IMR-90 (cell line): ENCODE measurements around the gene SPZ1. TPM values are rescaled to one million over a fixed set of nuclear protein-coding genes. Genes with fewer than 3 reads are reported as not detected.

Experiments used
- ATAC-seq: fragments of 200-7000 bp; cut with Tn5 transposase; 2 replicates; pipeline ENCODE4 v1.9.1; 2020; ENCODE audit warnings: low read depth, mild to moderate bottlenecking, moderate library complexity
- BruUV-seq: library from RNA; stranded (reverse); fragments of 400-500 nt; replicated peaks from 2 replicates; lab custom pipeline; 2021; lab: Mats Ljungman, UMichigan
- CTCF ChIA-PET: fragments of 300-600 bp; formaldehyde crosslinking; extraction: SDS; loops from one replicate; lab custom pipeline; 2021; ENCODE audit warnings: antibody characterized with exemption; lab: Yijun Ruan, JAX
- POLR2A ChIA-PET: fragments of 300-600 bp; sonication (Branson Sonifier 250); formaldehyde crosslinking; loops from one replicate; lab custom pipeline; 2022; ENCODE audit warnings: antibody characterized with exemption; ENCODE audit not compliant: unreplicated experiment; lab: Charles Lee
- DNase-seq: peaks from one replicate; pipeline ENCODE4 v3.0.0; 2013
- H2AFZ ChIP-seq: replicated peaks from 2 replicates; pipeline ENCODE3; 2013; ENCODE audit warnings: low read length, mild to moderate bottlenecking; ENCODE audit not compliant: poor library complexity
- H2AK5ac ChIP-seq: 2 replicates; pipeline ENCODE4 v1.6.1; 2013; ENCODE audit warnings: low read depth, low read length, inconsistent platforms
- H2AK9ac ChIP-seq: replicated peaks from 2 replicates; pipeline ENCODE3; 2013; ENCODE audit warnings: mild to moderate bottlenecking, low read depth, low read length, moderate library complexity; ENCODE audit not compliant: poor library complexity
- H2BK120ac ChIP-seq: 2 replicates; pipeline ENCODE4 v1.6.1; 2013; ENCODE audit warnings: low read depth, low read length, inconsistent platforms
- H2BK15ac ChIP-seq: 3 replicates; pipeline ENCODE4 v1.6.1; 2013; ENCODE audit warnings: low read depth, low read length, inconsistent platforms
- H2BK20ac ChIP-seq: 2 replicates; pipeline ENCODE4 v1.6.1; 2013; ENCODE audit warnings: low read depth, mild to moderate bottlenecking, inconsistent platforms, low read length, moderate library complexity
- H2BK5ac ChIP-seq: 2 replicates; pipeline ENCODE4 v1.6.1; 2013; ENCODE audit warnings: mild to moderate bottlenecking, low read depth, low read length, inconsistent platforms; ENCODE audit not compliant: poor library complexity, severe bottlenecking
- H3K14ac ChIP-seq: replicated peaks from 2 replicates; pipeline ENCODE4 v1.6.1; 2013; ENCODE audit warnings: low read depth, low read length, inconsistent platforms
- H3K18ac ChIP-seq: 2 replicates; pipeline ENCODE4 v1.6.1; 2013; ENCODE audit warnings: low read depth, low read length, control low read depth
- H3K23ac ChIP-seq: 2 replicates; pipeline ENCODE4 v1.6.1; 2013; ENCODE audit warnings: low read depth, low read length, inconsistent platforms
- H3K27ac ChIP-seq: 2 replicates; pipeline ENCODE4 v1.5.1; 2013; ENCODE audit warnings: mild to moderate bottlenecking, control low read depth, low read length; ENCODE audit not compliant: insufficient read depth
- H3K27me3 ChIP-seq: 2 replicates; pipeline ENCODE4 v1.6.1; 2013; ENCODE audit warnings: low read length; ENCODE audit not compliant: control insufficient read depth, insufficient read depth
- H3K36me3 ChIP-seq: 2 replicates; pipeline ENCODE4 v1.6.1; 2013; ENCODE audit warnings: low read length, mixed read lengths; ENCODE audit not compliant: control insufficient read depth, insufficient read depth
- H3K4ac ChIP-seq: 2 replicates; pipeline ENCODE4 v1.6.1; 2013; ENCODE audit warnings: low read depth, low read length, inconsistent platforms
- H3K4me1 ChIP-seq: 2 replicates; pipeline ENCODE4 v1.6.1; 2013; ENCODE audit warnings: low read length, mixed read lengths; ENCODE audit not compliant: control insufficient read depth, insufficient read depth
- H3K4me2 ChIP-seq: 2 replicates; pipeline ENCODE4 v1.6.1; 2013; ENCODE audit warnings: low read depth, mild to moderate bottlenecking, control low read depth, low read length, moderate library complexity
- H3K4me3 ChIP-seq: 2 replicates; pipeline ENCODE4 v1.5.1; 2013; ENCODE audit warnings: low read depth, mild to moderate bottlenecking, control low read depth, low read length, moderate library complexity; ENCODE audit not compliant: insufficient read depth
- H3K56ac ChIP-seq: 2 replicates; pipeline ENCODE4 v1.6.1; 2013; ENCODE audit warnings: low read length, inconsistent platforms; ENCODE audit not compliant: insufficient read depth; ENCODE audit errors: extremely low read depth
- H3K79me1 ChIP-seq, 2 experiments: 2 replicates each; pipeline ENCODE4 v1.6.1; 2013; ENCODE audit warnings: low read length in 2 of 2, inconsistent platforms in 1 of 2, low read depth in 1 of 2
- H3K9ac ChIP-seq: 2 replicates; pipeline ENCODE4 v1.6.1; 2013; ENCODE audit warnings: low read depth, low read length, control low read depth
- H3K9me1 ChIP-seq: 2 replicates; pipeline ENCODE4 v1.6.1; 2013; ENCODE audit warnings: low read length, inconsistent platforms; ENCODE audit not compliant: insufficient read depth
- H3K9me3 ChIP-seq: 2 replicates; pipeline ENCODE4 v1.6.1; 2013; ENCODE audit warnings: low read length; ENCODE audit not compliant: control insufficient read depth, insufficient read depth
- H4K20me1 ChIP-seq: 2 replicates; pipeline ENCODE4 v1.6.1; 2013; ENCODE audit warnings: low read length, inconsistent platforms; ENCODE audit not compliant: insufficient read depth
- H4K5ac ChIP-seq: 2 replicates; pipeline ENCODE4 v1.6.1; 2013; ENCODE audit warnings: mild to moderate bottlenecking, low read depth, low read length, control low read depth
- H4K8ac ChIP-seq, 2 experiments: 2 replicates each; pipeline ENCODE4 v1.6.1; 2013; ENCODE audit warnings: low read depth in 2 of 2, low read length in 2 of 2, control low read depth in 1 of 2, inconsistent platforms in 1 of 2
- H4K91ac ChIP-seq: 2 replicates; pipeline ENCODE4 v1.6.1; 2013; ENCODE audit warnings: low read depth, low read length, inconsistent platforms; ENCODE audit not compliant: insufficient read depth
- BHLHE40 ChIP-seq: fragments of 150-350 bp; IDR thresholded peaks from 2 replicates; pipeline ENCODE4 v1.6.1; 2016; ENCODE audit warnings: mild to moderate bottlenecking, low read depth, low read length
- CEBPB ChIP-seq: IDR thresholded peaks from 2 replicates; pipeline ENCODE4 v1.6.1; 2012; ENCODE audit warnings: low read depth, low read length, improper control_type of control experiment
- CHD1 ChIP-seq: IDR thresholded peaks from 2 replicates; pipeline ENCODE4 v1.6.1; 2012; ENCODE audit warnings: low read depth, low read length, improper control_type of control experiment
- CTCF ChIP-seq: conservative IDR thresholded peaks from 2 replicates; pipeline ENCODE4 v1.5.1; 2012; ENCODE audit warnings: mild to moderate bottlenecking, low read depth, low read length, improper control_type of control experiment
- ELK1 ChIP-seq: fragments of 150-350 bp; IDR thresholded peaks from 2 replicates; pipeline ENCODE4 v1.6.1; 2016; ENCODE audit warnings: low read depth, mild to moderate bottlenecking, low read length, moderate library complexity, borderline replicate concordance
- FOS ChIP-seq: fragments of 150-350 bp; IDR thresholded peaks from 2 replicates; pipeline ENCODE4 v1.6.1; 2016; ENCODE audit warnings: low read depth, low read length
- MAFK ChIP-seq: IDR thresholded peaks from 2 replicates; pipeline ENCODE4 v1.6.1; 2012; ENCODE audit warnings: low read depth, low read length, improper control_type of control experiment
- MAZ ChIP-seq: IDR thresholded peaks from 2 replicates; pipeline ENCODE4 v1.6.1; 2012; ENCODE audit warnings: low read depth, mild to moderate bottlenecking, low read length, improper control_type of control experiment, moderate library complexity, borderline replicate concordance
- MXI1 ChIP-seq: IDR thresholded peaks from 2 replicates; pipeline ENCODE4 v1.6.1; 2012; ENCODE audit warnings: low read depth, mild to moderate bottlenecking, low read length, moderate library complexity, borderline replicate concordance
- NFE2L2 ChIP-seq: fragments of 150-350 bp; IDR thresholded peaks from 2 replicates; pipeline ENCODE4 v1.6.1; 2016; ENCODE audit warnings: low read depth, mild to moderate bottlenecking, low read length
- POLR2A ChIP-seq: IDR thresholded peaks from 2 replicates; pipeline ENCODE4 v1.6.1; 2012; ENCODE audit warnings: mild to moderate bottlenecking, low read depth, low read length
- RAD21 ChIP-seq: IDR thresholded peaks from 2 replicates; pipeline ENCODE4 v1.6.1; 2012; ENCODE audit warnings: low read length, improper control_type of control experiment
- RCOR1 ChIP-seq: IDR thresholded peaks from 2 replicates; pipeline ENCODE4 v1.6.1; 2012; ENCODE audit warnings: mild to moderate bottlenecking, low read length, improper control_type of control experiment; ENCODE audit not compliant: insufficient replicate concordance
- RFX5 ChIP-seq: IDR thresholded peaks from 2 replicates; pipeline ENCODE4 v1.8.0; 2012; ENCODE audit warnings: low read depth, mild to moderate bottlenecking, low read length, moderate library complexity
- SMC3 ChIP-seq: fragments of 150-350 bp; IDR thresholded peaks from 2 replicates; pipeline ENCODE4 v1.6.1; 2016; ENCODE audit warnings: low read depth, mild to moderate bottlenecking, antibody characterized with exemption, low read length, moderate library complexity
- USF2 ChIP-seq: fragments of 150-350 bp; IDR thresholded peaks from 2 replicates; pipeline ENCODE4 v1.6.1; 2017; ENCODE audit warnings: mild to moderate bottlenecking, antibody characterized with exemption, low read length, low read depth
- WGBS, 2 experiments: methylation state at CpG; one replicate each; pipeline versions ENCODE4 v1.1.5 to v1.1.7; 2013; ENCODE audit warnings: missing lambda C conversion rate in 2 of 2; ENCODE audit not compliant: insufficient read length in 1 of 2; ENCODE audit errors: extremely low coverage in 2 of 2; 5-methylcytosine and 5-hydroxymethylcytosine counted together
- dilution Hi-C: fragments of 300-500 bp; cut with HindIII; formaldehyde crosslinking; loops from one replicate; pipeline ENCODE4 v1.14.3; 2018; ENCODE audit warnings: low sequenced_read_pairs; ENCODE audit not compliant: unreplicated experiment
- in situ Hi-C: fragments of 300-500 bp; cut with MboI; formaldehyde crosslinking; loops from 3 replicates; pipeline ENCODE4 v1.14.3; 2019; ENCODE audit warnings: low sequenced_read_pairs, inconsistent platforms, mixed read lengths
- intact Hi-C: fragments of 100-400 bp; cut with micrococcal nuclease; formaldehyde crosslinking; loops from 2 replicates; pipeline ENCODE4 v1.10.0; 2022
- polyA plus RNA-seq, 3 experiments: library from polyadenylated mRNA; depleted of rRNA; stranded (reverse); fragments of >200 nt; gene quantifications; 2 replicates each; pipeline ENCODE4 v1.2.3, GENCODE V29; 2012; ENCODE audit warnings: low replicate concordance in 1 of 3
- total RNA-seq: library from RNA; depleted of rRNA; stranded (reverse); fragments of >200 nt; gene quantifications from 2 replicates; pipeline ENCODE4 v1.2.3, GENCODE V29; 2012

Gene SPZ1
- total and polyA plus RNA-seq, 2 of the 4 experiments (the other 2 are of a cell fraction) = not detected

GRCh38 chr5:80324912-80325311 lies 5.1 kb downstream of the SPZ1 start:
- ChIA-PET POLR2A (no interaction called here), CTCF (no interaction called here)
- ATAC-seq = no peak

More at GRCh38 chr5:80324912-80325311, 5.1 kb downstream of the SPZ1 start:
- WGBS, 2 experiments = no CpG with 5 or more reads among the region's 1 CpG
- H2AK9ac ChIP-seq = no peak overlapping the region
- no peak overlapping the region for H3K27ac ChIP-seq
- H2AK5ac ChIP-seq = no peak overlapping the region
- H4K5ac ChIP-seq = no peak overlapping the region
- H3K23ac ChIP-seq = no peak overlapping the region
- no peaks in the 10 kb centered on the region for H3K36me3 ChIP-seq
- H3K79me1 ChIP-seq = no peaks in the 10 kb centered on the region
- in situ Hi-C loops (no loop called here), dilution Hi-C loops (no loop called here), intact Hi-C loops (no loop called here)
- H2BK15ac ChIP-seq = no peak overlapping the region
- no peaks in the 10 kb centered on the region for H3K9me1 ChIP-seq
- H3K4ac ChIP-seq = no peak overlapping the region
- H3K56ac ChIP-seq = no peak overlapping the region
- no peaks in the 10 kb centered on the region for H3K4me1 ChIP-seq
- no peak overlapping the region for H2BK20ac ChIP-seq
- no peak overlapping the region for H3K4me2 ChIP-seq
- H3K14ac ChIP-seq = no peak overlapping the region
- no peak overlapping the region for H3K9ac ChIP-seq
- DNase-seq = no peak
- H3K4me3 ChIP-seq = no peak overlapping the region
- H4K20me1 ChIP-seq = no peaks in the 10 kb centered on the region
- H3K9me3 ChIP-seq = no peaks in the 10 kb centered on the region
- H2BK120ac ChIP-seq = no peak overlapping the region
- no peak overlapping the region for H2AFZ ChIP-seq
- no peak overlapping the region for H4K8ac ChIP-seq
- no TSS peak for BruUV-seq
- H3K18ac ChIP-seq = no peak overlapping the region
- peaks cover 2% of the 10 kb centered on the region for H3K27me3 ChIP-seq
- TF ChIP-seq SMC3 (no peak), POLR2A (no peak), BHLHE40 (no peak), NFE2L2 (no peak), CHD1 (no peak), FOS (no peak), USF2 (no peak), RCOR1 (no peak), RFX5 (no peak), CTCF (no peak), MAZ (no peak), MAFK (no peak), RAD21 (no peak), CEBPB (no peak), MXI1 (no peak), ELK1 (no peak)
- H2BK5ac ChIP-seq = no peak overlapping the region
- no peak overlapping the region for H4K91ac ChIP-seq
